ENCODE measurements around the gene GPR89B.
"Not testable (repeated sequence)": the region's sequence is repeated elsewhere in the genome, so short reads cannot be mapped to it uniquely, and the experiment has no call there.

Gene GPR89B

DNA sequence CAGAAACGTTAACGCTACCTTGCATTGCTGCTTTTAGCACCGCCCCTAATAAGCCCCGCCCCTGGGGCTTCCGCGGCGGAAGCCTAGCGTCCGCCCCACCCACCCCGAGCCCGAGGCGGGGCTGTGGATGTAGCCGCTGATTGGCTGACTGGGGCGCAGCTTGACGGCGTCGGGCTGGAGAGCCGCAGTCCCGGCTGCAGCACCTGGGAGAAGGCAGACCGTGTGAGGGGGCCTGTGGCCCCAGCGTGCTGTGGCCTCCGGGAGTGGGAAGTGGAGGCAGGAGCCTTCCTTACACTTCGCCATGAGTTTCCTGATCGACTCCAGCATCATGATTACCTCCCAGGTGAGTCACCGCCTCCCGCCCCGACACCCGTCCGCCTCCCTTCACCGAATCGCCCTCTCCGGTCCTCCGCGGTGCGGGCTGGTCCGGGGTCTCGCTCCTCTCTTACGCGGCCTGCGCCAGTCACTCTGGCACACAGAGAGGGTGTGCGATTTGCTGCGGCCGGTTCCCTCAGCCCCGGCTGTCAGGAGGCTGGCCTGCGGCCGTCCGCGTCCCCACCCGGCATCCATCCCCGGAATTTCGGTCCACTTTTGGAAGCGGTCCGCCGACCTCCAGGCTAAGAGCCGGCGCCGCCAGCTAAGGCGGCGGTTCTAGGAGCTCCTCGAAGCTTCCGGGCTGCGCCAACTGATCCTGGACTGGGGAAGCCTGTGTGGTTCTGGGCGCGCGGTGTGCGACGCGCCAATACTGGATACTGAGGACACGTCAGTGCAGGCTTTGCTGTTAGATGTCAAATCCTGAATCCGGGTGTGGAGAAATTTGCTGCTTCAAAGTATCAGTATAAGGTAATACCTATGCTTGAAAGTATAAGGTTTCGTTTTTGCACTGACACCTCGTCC is at the start of gene GPR89B:
Gene GPR89B, plus strand, starts transcription at position 185 of the 897 bp plus-strand sequence. Its CDS starts 117 bp downstream, at position 302.
- peak; percentile 64 for DNase-seq

DNA sequence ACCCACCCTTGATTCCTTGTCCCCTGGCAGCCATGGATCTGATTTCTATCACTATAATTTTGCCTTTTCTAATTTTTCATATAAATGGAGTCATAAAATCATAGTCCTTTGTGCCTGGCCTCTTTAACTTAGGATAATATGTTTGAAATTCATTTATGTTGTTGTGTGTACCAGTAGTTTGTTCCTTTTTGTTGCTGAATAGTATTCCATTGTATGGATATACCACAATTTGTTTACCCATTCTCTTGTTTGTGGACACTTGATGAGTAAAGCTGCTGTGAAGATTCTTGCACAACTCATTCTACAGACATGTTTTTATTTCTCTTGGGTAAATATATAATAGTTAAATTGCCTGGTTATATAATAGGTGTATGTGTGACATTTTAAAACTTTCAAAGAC is 48.3 kb upstream of the GPR89B start:
- no peak for DNase-seq

DNA sequence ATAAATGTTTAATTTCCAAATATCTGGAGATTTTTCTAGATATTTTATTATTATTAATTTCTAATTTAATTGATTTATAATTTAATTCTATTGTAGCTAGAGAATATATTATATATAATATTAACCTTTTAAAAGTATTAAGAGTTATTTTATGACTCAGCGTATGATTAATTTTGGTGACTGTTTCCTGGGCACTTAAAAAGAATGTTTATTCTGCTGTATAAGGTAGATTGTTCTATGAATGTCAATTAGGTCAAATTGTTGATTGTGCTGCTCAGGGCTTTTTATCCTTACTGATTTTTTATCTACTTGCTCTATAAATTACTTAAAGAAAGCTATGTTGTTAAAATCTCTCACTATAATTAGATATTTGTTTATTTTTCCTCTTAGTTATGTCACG is 45.7 kb upstream of the GPR89B start:
- no peak for DNase-seq

DNA sequence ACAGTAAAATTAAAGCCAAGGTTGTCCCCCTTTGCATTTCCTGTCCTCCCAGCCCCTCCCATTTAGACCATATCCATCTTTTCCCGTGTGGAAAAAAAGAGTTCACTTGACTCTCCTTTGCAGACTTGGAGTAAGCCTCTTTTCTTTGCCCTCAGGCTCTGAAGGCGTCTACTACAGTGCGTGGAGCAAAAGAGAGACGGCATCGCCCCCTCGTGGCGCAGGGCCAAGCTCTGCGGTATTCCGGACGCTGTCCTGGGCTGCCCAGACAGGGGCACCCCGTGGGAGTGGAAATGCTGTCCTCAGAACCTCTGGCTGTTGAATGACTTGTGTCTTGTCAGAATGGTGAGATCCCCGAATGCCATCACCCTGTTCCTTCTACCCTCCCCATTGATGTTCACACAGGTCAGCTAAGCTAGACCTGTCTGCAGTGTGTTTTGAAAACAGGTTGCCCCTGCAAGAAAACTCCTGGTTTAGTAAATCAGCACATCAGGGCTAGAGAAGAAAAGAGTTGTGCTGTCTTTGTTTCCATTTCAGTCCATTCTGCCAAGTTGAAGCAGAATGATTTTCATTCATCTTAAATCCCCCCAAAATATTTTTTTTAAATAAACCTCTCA is 37.9 kb upstream of the GPR89B start:
- peak; percentile 29 for DNase-seq

DNA sequence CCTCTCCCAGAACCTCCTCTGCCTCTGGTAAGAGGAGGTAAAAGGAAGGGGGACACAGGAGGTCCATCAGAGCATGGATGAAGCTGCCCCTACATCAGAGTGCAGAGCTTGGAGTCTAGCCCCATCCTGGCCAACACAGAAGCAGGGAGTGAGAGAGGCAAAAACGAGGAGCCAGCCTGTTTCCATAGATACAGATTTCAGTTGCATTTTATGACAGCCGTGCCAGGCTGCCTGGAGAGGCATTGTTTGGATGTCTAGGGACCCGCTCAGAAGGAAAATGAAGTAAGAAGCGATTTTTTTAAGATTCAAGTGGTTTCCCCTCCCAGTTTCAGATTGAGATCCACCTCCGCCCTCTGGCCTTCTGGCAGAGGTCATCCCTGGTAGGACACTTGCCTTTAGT is 37.1 kb upstream of the GPR89B start:
- no peak for DNase-seq

DNA sequence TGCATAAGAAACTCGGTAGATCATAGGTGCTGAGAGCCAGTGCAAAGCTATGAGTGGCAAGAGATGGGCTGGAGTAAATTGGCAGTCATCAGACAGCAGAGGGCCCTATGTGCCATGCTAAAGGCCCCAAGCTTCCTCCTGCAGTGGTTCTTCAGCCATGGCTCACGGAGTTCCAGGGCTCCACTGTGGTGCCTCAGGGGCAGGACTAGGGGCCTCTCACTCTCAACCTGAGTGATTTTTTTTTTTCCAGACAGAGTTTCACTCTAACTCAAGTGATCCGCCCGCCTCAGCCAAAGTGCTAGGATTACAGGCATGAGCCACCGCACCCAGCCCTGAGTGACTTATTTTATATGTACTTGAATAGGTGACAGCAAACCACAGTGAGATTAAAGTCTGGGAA is 36.0 kb upstream of the GPR89B start:
- DNase-seq, result peak; percentile 3

DNA sequence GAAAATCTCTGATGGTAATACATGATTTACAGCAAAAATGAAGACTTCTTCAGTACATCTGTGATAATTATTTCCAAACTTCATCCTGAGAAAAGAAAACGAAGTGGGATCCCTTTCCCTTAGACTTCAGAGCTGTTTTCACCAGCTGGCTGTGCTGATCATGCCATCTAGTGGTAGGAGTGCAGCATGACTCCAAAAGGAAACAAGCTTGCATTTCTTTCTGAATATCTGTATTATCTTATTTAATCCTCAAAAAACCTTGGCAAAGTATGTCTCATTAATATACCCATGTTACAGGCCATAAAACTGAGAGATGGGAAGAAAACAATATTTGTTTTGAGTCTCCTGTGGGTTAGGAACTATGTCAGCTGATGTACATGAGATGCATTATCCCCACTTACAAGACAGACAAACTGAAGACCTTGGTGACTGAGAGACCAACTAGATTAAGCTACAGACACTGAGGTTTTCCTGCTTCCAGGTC is 35.4 kb upstream of the GPR89B start:
- DNase-seq, result peak; percentile 2

DNA sequence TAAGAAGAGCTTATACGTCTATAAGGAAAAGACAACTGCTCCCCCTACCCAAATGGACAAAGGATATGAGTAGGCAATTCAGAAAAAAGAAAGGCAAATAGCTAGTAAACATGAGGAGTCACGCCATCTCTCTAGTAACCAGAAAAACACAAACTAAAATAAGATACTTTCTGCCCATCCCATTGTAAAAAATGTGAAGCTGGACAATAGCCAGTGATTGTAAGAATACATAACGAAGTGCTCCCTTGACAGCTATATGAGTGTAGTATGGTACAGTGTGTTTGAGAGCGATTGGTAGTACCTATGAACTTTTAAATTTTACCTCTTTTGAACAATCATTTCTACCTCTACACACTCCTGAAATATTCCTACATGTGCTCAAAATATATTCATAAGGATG is 33.1 kb upstream of the GPR89B start:
- DNase-seq, result no peak

DNA sequence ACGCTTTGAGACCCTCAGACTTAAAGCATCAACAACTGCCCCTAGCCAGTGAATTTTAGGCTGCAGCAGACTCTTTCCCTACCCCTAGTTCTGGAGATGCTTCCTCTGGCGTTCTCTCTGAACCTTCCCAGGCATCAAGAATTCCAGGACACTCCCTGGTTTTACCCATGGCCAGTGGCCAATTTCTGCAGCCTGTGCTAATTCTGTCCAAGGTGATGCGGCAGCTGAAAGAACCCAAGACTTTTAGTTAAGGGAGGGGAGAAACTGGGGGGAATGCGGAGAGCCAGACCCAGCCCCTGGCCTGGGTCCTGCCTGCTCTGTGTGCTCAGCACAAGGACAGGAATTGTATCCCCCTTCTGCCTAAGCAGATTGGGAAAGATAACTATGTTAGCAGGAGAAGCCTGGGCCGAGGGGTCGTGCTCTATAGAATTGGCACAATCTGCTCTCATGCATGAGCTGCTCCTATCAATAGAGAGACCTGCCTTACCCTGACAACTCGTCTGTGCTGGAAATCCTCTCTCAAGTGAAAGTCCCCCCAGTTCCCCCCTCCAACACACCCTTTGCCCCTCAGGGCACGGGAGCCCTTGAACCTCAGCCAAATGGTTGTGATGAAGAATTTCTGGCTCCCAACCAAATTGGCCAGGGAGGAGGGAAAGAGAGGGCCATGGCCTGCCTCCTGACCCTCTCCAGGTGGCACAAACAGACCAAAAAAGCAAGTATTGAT is 31.0 kb upstream of the GPR89B start:
- DNase-seq, result no peak

DNA sequence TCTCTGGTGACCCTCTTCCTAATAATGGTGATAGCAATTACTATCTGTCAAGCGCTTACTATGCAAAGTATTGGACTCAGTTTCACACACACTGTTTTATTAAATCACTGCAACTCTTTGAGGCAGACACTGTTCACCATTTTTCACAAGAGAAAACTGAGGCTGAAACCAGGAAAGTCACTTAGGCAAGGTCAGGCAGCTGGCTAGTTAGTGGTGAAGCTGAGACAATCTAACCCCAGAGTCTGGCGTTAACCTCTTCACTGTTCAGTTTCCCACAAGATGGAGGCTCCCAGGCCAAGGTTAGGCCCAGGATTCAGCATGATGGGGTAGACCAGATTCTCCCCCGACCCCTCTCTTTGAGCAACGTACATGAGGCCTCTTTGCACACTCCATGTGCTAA is 30.4 kb upstream of the GPR89B start:
- DNase-seq, result no peak

DNA sequence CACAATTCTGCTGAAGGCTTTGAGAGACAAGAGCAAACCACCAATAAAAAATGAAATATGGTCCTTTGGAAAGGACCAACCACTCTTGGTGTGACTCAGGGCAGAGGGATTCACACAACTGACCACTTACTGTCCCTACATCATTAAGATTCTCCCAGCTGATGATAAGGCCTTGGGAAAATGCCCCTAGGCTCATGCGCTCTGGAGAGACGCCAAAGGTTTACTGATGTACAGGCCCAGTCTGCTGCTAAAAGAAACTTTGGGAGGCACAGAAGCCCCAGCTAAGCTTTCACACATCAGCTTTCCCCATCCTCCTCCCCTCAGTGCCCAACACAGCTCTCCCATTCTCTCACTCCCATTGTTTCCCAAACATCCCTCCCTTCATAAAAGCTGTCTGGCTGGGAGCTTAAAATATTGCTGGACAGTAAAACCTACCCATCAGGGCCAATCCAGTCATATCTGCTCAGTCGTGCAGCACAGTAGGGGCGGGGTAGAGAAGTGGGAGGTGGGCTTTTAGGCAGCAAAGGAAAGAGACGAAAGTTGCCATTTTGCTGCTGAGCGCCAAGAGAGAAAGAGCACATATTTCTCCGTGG is 25.9 kb upstream of the GPR89B start, which contains the start of gene GJA8:
Gene GJA8, plus strand, starts transcription at position 543 of the 593 bp plus-strand sequence. CDS start 5,161 bp downstream, outside the sequence.
- no peak for DNase-seq

DNA sequence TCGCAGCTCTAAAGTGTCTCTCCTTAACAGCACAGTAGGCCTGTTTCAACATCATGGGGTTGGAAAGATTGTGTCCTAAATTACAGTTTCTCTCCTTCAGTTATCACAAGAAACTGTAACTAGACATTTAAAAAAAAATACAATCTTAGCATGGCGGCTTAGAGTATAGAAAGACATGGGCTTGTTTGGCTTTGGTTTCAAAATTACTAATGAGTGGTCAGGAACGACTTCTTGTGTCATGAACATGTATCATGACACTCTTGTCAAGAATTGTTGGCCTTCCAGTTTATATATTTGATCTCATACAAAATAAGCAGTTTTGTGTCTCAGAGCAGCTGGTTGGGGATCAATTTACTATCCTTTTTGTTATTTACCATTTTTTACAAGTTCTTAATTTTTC is 23.5 kb upstream of the GPR89B start:
- DNase-seq, result no peak

DNA sequence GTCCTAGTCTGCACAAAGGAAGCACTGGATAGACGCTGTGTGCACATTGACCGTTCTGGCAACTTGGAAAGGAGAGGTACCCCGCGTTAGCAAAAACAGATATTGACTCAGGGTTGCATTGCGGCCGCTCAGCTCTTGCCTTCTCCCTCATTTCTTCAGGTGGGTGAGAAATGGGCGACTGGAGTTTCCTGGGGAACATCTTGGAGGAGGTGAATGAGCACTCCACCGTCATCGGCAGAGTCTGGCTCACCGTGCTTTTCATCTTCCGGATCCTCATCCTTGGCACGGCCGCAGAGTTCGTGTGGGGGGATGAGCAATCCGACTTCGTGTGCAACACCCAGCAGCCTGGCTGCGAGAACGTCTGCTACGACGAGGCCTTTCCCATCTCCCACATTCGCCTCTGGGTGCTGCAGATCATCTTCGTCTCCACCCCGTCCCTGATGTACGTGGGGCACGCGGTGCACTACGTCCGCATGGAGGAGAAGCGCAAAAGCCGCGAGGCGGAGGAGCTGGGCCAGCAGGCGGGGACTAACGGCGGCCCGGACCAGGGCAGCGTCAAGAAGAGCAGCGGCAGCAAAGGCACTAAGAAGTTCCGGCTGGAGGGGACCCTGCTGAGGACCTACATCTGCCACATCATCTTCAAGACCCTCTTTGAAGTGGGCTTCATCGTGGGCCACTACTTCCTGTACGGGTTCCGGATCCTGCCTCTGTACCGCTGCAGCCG is 20.3 kb upstream of the GPR89B start:
- DNase-seq, result no peak

DNA sequence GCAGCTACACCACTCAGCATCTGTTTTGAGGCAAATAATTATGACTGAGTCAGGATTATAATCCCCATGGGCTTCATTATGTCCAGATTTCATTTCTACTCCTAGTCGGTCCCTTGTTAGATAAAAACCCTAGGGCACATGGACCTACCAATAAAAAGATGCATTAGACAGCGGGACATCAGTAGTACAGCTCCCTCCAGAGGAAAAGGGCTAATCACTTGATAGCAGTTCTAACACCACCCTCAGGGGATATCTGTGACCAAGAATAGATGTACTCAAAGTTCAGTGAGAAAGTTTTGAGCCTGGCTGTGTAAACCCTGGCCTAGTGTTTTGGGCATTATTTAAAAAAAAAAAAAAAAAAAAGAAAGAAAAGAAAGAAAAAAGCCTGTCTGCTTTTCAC is 15.7 kb upstream of the GPR89B start:
- DNase-seq, result no peak

DNA sequence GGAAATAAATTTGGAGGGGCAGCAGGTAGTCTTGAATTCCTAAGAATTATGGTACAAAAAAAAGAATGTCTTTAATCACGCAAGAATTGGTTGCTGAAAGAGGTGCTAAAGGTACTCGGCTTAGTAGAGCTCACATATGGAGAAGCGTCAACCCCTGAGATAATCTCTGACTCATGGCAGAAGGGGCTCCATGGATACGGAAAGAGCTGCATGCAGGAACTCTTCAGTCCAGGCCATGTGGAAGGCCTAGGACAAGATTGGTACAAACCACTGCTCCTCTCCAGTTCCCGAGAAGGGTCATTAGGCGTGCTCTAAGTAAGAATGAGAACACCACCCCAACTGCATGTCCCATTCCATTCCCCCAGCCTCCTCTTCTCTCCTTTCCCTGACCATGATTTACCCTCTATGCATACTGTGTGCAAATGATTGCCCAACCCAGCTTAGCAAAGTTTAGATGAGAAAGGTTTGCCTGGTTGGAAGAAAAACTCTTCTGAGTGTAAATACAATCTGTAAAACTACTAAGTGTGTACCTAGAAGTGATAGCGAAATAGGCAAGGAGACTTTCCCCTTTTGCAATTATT is 14.8 kb upstream of the GPR89B start:
- no peak for DNase-seq

DNA sequence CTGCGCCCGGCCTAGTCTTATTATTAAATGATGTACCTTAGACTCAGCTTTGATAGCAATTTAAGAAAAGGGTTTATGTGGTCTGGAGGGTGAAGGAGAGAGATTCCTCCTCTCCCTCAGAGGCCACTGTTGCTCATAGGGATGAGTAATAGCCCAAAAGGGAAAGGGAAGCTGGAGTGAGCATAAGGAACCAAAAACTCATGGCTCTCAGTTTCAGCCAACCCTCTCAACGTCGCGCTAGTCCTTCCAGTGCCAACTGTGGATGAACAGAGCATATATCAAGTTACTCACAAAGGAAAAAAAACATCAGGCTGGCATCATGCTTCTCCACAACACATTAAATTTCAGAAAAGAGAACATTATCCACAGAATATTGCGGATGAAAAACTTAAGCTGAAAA is 8.3 kb upstream of the GPR89B start:
- DNase-seq, result no peak

DNA sequence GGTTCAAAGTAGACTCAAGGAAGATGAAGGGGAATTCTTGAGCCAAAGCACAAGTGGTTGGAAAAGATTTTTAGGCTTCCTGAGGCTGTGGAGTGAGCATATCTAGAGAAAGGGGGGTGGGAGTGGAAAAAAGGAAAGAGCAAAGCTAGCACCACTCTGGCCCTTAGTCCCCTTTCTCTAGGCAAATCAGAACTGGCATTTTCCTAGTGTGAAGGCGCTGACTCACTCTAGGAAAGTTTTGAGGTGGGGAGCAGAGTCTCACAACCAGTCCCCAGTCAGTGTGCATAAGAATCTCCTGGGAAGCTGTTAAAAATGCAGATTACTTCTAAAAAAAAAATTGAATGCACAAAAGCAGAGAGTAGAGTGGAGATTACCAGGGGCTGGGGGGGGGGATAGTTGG is 3.4 kb upstream of the GPR89B start:
- no peak for DNase-seq

DNA sequence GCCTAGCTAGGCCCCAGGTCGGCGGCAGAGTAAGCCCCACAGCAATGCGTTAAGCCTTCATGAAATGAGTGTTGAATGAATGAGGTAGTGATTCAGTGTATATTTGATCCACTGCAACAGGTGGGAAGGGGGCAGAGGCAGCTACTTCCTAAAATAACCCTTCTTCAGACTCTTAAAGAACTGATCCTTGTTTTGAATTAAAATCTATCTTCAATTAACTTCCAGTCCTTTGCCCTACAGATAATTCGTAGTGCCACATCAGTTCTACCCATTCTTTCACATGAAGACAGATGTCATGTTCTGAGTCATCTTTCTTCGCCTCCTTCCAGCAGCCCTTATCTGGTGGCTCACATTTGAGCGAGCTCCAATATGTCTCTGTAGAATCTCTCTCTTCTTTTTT is 1.0 kb upstream of the GPR89B start:
- not testable (repeated sequence) for DNase-seq

DNA sequence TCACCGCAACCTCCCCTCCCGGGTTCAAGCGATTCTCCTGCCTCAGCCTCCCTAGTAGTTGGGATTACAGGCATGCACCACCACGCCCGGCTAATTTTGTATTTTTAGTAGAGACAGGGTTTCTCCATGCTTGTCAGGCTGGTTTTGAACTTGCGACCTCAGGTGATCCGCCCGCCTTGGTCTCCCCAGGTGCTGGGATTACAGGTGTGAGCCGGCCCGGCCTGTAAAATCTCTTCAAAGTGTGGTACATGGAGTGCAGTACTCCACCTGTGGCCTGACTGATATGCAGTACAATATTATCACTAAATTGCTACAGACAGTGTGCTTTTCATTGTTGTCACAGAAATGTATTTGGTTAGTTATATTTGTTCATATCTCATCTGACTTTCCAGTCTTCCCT is 531 bp upstream of the GPR89B start:
- not testable (repeated sequence) for DNase-seq

DNA sequence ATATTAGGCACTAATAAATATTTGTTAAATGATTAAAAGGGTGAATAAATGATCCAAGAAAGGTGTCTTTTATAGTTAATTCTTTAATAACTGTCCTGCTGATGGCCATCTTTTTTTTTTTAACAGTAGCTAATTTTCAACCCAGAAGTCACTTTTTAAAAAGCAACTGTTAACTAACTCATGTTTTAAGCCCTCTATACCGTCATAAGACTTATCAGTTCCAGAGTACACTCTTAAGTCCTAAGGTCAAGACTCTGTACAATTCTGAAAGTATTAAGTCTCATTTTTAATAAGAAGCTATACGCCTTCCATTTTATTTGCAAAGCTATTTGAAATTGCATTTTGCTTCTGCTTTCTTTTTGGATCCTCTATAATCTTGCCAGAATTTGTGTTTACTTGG is 2.9 kb downstream of the GPR89B start:
- not testable (repeated sequence) for DNase-seq

DNA sequence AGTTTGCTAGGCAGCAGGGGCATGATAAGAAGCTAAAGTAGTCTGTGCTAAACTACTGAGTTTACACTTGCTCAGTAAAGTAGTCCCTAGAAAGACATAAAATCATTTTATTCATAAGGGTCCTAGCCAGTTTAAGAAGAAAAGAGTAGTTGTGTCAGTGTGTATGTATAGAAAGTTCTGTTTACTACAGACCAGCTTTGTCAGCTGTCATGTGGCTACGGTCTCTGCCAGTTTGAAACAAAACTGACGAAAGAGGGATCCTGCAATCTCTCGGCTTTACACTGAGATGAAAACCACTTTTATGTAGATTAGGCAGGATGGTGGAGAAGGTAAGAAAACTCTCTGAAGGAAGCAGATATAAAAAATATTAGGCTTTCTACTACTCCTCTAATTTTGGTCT is 7.1 kb downstream of the GPR89B start:
- DNase-seq, result not testable (repeated sequence)

DNA sequence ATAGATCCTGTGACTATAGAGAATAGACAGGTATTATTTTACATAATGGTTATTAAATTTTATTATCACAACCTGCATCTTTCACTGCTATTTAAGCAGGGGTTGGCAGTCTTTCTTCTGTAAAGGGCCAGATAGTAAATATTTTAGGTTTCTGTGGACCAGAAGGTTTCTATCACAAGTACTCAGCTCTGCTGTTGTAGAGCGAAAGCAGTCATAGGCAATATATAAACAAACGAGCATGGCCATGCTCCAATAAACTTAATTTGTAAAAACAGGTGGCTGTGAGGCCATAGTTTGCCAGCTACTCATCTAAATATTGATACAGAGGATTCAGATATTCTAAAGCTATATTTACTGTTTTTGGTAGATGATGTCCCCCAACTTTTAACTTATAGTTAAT is 12.2 kb downstream of the GPR89B start:
- not testable (repeated sequence) for DNase-seq
